ENCODE measurements around the gene RXRA. TPM values are rescaled to one million over a fixed set of nuclear protein-coding genes. Genes with fewer than 3 reads are reported as not detected.

Gene RXRA
- total RNA-seq, 2 donors from 2014 or later = 45.4 to 58.1 TPM

DNA sequence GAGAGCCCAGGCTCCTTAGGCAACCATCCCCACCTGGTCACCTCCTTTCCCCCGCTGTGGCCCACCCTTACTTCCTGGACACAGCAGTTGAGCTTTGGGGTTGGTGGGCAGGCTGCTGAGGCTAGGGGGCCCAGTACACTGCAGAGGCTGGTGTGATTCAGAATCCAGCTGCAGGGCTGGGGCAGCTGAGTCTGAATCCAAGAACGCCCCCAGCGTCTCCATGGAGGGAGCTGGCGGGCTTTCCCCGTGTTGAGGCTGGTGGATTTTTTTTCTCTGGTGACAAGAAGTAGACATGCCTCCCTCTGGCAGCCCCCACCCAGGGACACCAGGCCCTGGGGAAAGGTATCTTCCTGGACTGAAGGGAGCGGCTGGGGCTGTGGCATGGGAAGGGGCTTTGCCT, 104.8 kb downstream of the RXRA start:
- Histone ChIP-seq H3K27me3 (replicated peaks; ENCODE audit: insufficient read depth) (no peaks in the 10 kb centered on the region), H3K4me1 (ENCODE audit: control insufficient read depth in 1 of 2, low read depth in 2 of 2) (peaks cover 19 to 39% of the 10 kb centered on the region in 2 donors), H3K36me3 (peaks cover 24% of the 10 kb centered on the region), H3K27ac (no peak overlapping the region), H3K9me3 (no peaks in the 10 kb centered on the region), H3K4me3 (no peak overlapping the region)
- TF ChIP-seq, protein P1, sequence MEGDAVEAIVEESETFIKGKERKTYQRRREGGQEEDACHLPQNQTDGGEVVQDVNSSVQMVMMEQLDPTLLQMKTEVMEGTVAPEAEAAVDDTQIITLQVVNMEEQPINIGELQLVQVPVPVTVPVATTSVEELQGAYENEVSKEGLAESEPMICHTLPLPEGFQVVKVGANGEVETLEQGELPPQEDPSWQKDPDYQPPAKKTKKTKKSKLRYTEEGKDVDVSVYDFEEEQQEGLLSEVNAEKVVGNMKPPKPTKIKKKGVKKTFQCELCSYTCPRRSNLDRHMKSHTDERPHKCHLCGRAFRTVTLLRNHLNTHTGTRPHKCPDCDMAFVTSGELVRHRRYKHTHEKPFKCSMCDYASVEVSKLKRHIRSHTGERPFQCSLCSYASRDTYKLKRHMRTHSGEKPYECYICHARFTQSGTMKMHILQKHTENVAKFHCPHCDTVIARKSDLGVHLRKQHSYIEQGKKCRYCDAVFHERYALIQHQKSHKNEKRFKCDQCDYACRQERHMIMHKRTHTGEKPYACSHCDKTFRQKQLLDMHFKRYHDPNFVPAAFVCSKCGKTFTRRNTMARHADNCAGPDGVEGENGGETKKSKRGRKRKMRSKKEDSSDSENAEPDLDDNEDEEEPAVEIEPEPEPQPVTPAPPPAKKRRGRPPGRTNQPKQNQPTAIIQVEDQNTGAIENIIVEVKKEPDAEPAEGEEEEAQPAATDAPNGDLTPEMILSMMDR (IDR thresholded peaks at IDR 0.05) = no peak
- ATAC-seq (ENCODE audit: insufficient number of reproducible peaks, low FRiP score, low read depth) (no peak), DNase-seq (ENCODE audit: low spot score) (no peak)

DNA sequence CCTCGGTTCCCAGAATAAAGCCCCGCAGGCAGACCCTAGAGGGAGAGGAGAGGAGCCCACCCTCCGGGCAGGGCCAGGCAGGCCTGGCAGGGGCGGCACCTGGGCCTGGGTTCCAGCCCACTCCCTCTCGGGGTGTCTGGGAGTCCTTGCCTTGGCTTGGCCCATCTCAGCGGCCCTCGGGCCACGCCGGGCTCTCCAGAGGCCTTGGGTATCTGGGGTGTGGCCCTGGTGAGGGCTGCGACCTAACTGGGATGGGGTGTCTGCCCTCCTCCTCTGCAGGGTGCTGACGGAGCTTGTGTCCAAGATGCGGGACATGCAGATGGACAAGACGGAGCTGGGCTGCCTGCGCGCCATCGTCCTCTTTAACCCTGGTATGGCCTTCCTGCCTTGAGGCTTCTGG, 105.4 kb downstream of the RXRA start:
- Histone ChIP-seq H3K9me3 (no peaks in the 10 kb centered on the region), H3K4me3 (no peak overlapping the region), H3K36me3 (peaks cover 28% of the 10 kb centered on the region), H3K27me3 (replicated peaks; ENCODE audit: insufficient read depth) (no peaks in the 10 kb centered on the region), H3K27ac (no peak overlapping the region), H3K4me1 (ENCODE audit: control insufficient read depth in 1 of 2, low read depth in 2 of 2) (peaks cover 19 to 41% of the 10 kb centered on the region in 2 donors)
- ATAC-seq (ENCODE audit: insufficient number of reproducible peaks, low FRiP score, low read depth) (no peak), DNase-seq (ENCODE audit: low spot score) (no peak)
- TF ChIP-seq, protein P1 (IDR thresholded peaks at IDR 0.05) = no peak

DNA sequence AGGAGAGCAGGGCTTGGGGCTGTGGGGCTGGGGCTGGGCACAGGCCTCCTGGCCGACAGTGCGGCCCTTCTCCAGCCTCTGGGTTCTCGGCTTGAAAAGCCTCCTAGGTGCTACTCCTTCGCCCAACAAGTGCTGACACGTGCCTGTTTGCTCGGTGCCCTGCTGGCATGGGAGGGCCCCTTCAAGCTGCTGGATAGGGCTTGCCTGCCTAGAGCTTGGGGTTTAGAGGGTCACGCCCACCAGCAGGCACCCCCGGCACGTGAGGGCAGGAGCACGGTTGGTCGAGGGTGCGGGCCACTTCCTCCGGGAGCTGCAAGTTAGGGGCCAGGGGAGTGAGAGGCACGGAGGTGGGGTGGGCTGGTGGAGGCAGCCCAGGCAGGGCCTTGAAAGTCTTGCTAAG, 106.2 kb downstream of the RXRA start:
- DNase-seq (ENCODE audit: low spot score) = no peak
- Histone ChIP-seq H3K36me3 (peaks cover 34% of the 10 kb centered on the region), H3K27ac (peak overlapping the region; percentile 41 to 50), H3K9me3 (no peaks in the 10 kb centered on the region), H3K4me1 (ENCODE audit: control insufficient read depth in 1 of 2, low read depth in 2 of 2) (peaks cover 19 to 41% of the 10 kb centered on the region in 2 donors), H3K27me3 (replicated peaks; ENCODE audit: insufficient read depth) (no peaks in the 10 kb centered on the region), H3K4me3 (no peak overlapping the region)
- TF ChIP-seq, protein P1 (IDR thresholded peaks at IDR 0.05) = no peak
- ATAC-seq (ENCODE audit: insufficient number of reproducible peaks, low FRiP score, low read depth) = no peak

DNA sequence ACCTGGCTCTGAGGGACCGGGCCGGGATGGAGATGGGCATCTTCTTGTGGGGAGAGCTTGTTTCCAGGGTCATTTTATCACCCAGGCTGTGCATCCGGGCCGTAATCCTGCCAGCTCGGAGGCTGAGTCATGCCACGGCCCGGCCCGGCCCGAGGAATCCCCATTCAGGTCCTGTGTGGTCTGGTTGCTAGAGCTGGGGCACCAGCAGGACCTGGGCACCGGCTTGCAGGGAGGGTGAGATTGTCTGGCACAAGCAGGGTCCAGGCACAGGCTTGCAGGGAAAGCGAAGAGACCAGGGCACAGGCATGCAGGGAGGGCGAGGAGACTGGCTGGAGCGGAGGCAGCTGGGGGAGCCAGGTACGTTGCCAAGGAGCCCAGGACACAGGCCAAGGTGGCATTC, 106.8 kb downstream of the RXRA start:
- Histone ChIP-seq H3K4me3 (no peak overlapping the region), H3K27me3 (replicated peaks; ENCODE audit: insufficient read depth) (no peaks in the 10 kb centered on the region), H3K9me3 (no peaks in the 10 kb centered on the region), H3K36me3 (peaks cover 36% of the 10 kb centered on the region), H3K27ac (peak overlapping the region; percentile 41 to 56), H3K4me1 (ENCODE audit: control insufficient read depth in 1 of 2, low read depth in 2 of 2) (peaks cover 19 to 41% of the 10 kb centered on the region in 2 donors)
- TF ChIP-seq, protein P1 (IDR thresholded peaks at IDR 0.05) = no peak
- DNase-seq (ENCODE audit: low spot score) (no peak), ATAC-seq (ENCODE audit: insufficient number of reproducible peaks, low FRiP score, low read depth) (no peak)

DNA sequence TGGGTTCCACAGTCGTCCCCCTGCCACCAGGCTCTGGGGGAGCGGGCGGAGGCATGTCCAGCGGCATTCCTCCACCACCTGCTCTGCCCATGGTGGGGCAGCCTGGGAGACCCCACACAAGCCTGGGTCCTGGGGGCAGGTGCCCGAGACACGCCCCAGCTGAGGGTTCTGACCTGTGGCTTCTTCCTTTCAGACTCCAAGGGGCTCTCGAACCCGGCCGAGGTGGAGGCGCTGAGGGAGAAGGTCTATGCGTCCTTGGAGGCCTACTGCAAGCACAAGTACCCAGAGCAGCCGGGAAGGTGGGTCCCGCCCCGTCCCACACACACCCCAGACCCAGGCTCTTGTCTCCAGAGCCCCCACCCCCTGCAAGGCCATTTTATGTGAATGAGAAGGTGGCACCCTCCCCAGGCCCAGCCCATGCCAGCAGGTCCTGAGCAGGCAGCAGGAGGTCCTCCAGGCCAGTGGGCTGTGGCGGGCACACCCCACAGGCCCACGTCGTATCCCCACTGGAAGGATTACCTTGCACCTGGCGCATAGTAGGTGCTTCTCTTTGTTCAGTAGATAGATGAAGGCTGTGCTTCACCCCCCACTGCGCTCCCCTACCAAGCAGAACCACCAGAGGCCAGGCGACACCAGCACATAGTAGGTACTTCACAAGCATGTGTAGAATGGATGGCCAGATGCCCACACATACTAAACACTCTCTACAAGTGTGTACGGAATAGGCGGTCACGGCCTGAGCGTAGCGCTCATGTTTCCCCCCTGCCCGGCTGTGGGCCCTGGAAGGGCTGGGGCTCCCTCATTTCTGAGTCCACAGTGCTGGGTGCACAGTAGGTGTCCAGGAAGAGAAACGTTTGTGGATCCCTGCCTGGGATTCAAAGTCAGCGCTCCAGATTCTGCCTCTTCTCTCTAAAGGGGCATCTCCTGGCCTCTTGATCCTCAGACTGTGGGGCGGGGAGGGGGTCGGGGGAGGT, 107.9 kb downstream of the RXRA start:
- TF ChIP-seq, protein P1 (IDR thresholded peaks at IDR 0.05) = no peak
- peaks cover 28% of the 10 kb centered on the region for H3K36me3 ChIP-seq
- H3K9me3 ChIP-seq = no peaks in the 10 kb centered on the region
- DNase-seq (ENCODE audit: low spot score) = no peak
- ATAC-seq (ENCODE audit: insufficient number of reproducible peaks, low FRiP score, low read depth) = no peak
- peaks cover 19 to 41% of the 10 kb centered on the region in 2 donors for H3K4me1 ChIP-seq (ENCODE audit: control insufficient read depth in 1 of 2, low read depth in 2 of 2)
- peak overlapping the region; percentile 56 to 85 for H3K27ac ChIP-seq
- peak overlapping the region; percentile 57 for H3K4me3 ChIP-seq
- H3K27me3 ChIP-seq (replicated peaks; ENCODE audit: insufficient read depth) = no peaks in the 10 kb centered on the region

Data from thoracic aorta (tissue), 2 donors.